Activated CD4-positive, alpha-beta T cell treated with anti-CD3 and anti-CD28 coated beads for 48 hours (primary cell): ENCODE results near the gene GCGR.
"Not testable (repeated sequence)": the region's sequence is repeated elsewhere in the genome, so short reads cannot be mapped to it uniquely, and the experiment has no call there.

ENCODE experiments used
- DNase-seq: peaks from one replicate; pipeline ENCODE4 v3.0.0-alpha.2; 2020

GCGR gene

DNA sequence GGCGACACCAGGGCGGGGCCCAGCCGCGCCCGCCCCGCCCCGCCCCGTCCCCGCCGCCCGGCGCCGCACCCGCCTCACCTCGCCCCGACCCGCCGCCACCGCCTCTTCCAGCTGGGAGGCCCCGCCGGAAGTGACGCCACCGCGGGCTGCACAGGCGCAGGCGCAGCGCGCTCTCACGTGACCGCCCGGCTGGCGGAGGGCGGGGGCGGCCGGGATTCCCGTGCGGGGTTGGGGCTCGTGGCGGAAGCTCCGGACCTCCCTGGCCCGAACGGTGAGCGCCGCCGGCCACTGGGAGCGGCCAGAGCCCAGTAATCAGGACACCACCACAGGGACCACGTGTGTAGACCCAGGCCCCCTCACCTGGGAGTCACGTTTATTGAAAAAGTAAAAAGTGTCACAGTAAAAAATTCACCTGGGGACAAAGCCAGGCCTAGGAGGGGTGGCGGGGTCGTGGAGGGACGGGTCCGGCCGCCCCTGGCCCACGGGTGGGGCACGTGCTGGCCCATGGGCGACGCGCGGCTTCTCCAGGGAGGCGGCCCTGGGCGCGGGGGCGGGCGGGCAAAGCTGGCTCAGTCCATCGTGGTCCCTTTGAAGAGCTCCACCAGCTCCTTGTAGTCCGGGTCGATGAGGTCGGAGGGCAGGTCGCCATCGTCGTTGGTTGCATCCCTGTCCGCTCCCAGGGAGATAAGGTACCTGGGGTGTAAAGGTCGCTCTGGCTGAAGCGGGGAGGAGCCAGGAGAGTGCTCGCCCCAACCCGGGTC lies 29.4 kb downstream of the GCGR start, which contains the start of gene MCRIP1:
MCRIP1 (minus strand) TSS at position 132 of the 761 bp plus-strand sequence. CDS start 8,785 bp downstream, outside the sequence.
- peak; percentile 97 for DNase-seq

DNA sequence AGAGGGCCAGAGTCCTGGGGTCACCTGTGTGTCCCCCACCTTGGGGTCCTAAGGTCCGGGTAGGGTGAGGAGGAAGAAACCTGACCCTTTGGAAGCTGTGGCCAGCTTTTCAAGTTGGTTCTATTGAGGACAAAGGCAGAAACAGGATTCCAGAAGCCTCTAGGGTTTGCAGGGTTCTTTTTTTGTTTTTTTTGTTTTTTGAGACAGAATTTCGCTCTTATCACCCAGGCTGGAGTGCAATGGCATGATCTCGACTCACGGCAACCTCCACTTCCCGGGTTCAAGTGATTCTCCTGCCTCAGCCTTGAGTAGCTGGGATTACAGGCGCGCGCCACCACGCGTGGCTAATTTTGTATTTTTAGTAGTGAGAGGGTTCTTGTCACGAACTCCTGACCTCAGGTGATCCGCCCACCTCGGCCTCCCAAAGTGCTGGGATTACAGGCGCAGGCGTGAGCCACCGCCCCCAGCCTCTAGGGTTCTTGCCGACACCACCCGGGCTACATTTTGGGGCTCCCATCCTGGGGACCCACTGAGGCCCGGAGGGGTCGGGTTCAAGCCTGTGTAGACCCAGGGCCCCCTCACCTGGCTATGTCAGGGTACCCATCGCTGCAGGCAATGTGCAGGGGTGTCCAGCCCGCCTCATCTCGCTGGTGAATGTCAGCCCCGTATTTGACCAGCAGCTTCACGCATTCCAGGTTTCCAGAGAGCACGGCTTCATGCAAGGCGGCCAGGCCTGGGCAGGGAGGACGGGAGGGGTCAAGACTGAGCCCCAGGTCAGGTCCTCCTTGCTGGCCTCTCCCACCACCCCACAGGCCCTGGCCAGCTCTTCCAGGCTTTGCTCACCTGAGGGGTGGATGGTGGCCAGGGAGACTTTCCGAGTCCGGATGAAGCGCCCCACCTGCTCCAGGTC lies 30.2 kb downstream of the GCGR start:
- no peak for DNase-seq

DNA sequence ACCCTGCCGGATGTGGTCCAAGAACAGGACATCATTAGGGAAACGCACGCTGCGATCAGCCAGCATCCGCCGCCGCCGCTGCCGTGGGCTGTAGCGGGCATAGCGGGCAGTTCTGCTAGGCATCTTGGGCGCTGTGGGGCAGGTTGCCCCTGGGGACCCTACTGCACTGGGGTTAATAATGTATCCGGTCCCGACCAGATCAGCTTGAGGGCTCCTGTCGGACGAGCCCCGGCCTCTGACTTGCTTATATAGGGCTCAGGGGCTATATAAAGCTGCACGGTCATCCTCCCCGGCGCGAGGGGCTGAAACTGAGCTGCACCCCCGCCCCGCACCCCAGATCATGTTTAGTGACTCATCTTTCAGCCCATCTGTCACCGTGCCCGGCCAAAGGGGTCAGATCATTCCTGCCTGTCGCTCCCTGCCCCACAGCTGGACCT lies 30.9 kb downstream of the GCGR start, which contains the start of gene PPP1R27:
PPP1R27 (minus strand) TSS at position 220 of the 437 bp plus-strand sequence; CDS start at position 123, 97 bp downstream.
- DNase-seq = no peak

DNA sequence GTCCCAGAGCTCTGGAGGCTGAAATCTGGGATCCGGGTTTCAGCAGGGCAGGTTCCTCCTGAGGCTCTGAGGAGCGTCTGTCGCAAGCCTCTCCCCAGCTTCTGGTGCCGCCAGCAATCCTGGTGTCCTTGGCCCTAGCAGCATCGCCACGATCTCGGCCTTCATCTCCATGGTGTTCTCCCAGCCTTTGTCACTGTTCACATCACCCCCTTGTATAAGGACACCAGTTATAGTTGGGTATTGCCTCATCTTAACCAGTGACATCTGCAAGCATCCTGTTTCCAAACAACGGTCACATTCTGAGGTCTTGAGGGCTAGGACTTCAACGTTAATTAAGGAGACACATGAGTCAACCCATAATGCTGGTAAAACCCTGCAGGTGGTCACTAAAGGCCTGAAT lies 33.7 kb downstream of the GCGR start:
- no peak for DNase-seq

DNA sequence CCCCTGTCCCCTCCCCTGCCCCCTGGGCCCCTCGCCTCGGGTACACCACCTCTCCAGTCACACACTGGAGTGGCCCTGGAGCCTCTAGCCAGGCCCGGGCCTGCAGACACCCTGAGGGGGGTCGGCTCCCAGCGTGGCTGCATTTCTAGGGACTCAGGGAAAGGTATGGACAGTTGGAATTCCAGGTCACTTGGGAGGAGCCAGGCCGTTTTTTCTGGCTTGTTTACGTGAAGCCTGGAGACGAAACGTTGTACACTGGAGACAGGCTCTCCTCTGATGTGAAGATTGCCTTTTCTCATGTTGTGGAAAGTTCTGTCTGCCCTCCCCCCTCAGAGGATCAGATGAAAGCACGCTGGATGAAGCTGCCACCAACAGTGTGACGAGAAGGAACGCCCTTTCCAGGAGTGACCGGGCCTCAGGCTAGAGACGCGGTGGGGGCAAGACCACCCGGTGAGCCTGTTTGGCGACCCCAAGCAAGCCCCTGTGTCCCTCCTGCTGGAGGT lies 34.9 kb downstream of the GCGR start:
- no peak for DNase-seq

DNA sequence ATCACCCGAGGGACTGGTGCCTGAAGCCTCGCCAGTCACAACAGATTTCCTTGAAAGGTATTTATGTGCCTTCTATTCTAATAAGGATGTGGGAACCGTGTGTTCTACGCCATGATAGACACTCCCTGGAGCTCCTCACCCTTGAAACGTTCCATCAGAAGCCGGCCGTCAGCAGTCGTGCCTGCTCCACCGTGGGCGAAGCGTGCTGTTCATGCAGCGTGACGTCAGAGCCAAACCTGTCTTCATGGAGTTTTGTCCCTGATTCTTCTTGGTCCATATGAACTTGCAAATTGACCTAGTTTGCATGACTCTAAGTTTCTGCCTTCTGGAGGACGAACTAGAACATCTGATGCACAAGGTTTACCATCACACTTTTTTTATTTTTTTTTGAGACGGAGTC lies 35.4 kb downstream of the GCGR start:
- no peak for DNase-seq

DNA sequence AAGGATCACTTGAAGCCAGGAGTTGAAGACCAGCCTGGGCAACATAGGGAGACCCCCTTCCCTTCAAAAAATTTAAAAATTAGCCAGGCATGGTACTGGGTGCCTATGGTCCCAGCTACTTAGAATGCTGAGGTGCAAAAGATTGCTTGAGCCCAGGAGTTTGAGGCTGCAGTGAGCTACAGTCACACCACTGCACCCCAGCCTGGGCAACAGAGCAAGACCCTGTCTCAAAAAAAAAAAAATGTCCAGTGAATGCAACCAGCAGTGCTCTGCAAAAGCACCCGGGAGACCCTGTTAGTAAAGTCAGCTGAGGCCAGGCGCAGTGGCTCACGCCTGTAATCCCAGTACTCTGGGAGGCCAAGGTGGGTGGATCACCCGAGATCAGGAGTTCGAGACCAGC lies 36.1 kb downstream of the GCGR start:
- not testable (repeated sequence) for DNase-seq

DNA sequence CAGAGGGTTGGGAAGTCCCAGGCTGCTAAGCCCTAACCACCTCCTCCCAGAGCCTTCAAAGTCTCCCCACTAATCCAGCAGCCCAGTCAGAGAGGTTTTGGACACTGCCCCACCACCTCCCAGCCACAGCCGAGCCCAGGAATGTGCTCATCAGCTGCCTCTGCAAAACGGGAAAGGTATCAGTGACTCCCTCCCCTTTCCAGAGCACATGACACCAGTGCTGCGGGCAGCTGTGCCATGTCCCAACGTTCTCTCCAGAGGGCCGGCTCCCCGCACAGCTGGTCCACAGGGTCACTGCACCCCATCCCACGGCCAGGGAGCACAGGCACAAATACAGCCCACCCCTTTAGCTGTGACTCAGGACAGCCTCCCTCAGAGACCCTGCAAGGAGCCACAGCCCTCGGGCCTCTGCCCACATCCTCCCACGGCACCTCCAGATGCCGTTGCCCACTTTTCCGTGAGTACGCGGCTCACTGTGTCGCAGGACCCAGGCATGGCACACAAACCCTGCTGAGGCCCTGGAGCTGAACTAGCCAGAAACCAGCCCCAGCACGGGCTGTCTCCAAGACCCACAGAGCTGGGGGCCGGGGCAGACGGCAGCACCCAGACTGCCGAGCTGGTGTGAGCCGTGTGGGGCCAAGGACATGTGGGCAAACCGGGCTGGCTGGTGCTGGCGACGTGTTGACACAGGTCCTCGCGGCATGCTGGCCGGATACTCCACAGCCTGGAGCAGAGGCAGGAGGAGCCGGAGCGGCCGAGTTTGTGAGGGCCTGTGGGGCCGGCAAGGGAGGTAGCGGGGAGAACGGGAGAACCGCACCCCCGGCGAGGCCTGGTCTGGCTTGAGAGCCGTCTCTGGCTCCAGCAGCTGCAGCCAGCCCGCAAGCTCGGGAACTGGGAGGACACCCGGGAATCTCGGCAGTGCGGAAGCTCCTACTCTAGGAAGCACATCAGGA lies 37.2 kb downstream of the GCGR start:
- no peak for DNase-seq

DNA sequence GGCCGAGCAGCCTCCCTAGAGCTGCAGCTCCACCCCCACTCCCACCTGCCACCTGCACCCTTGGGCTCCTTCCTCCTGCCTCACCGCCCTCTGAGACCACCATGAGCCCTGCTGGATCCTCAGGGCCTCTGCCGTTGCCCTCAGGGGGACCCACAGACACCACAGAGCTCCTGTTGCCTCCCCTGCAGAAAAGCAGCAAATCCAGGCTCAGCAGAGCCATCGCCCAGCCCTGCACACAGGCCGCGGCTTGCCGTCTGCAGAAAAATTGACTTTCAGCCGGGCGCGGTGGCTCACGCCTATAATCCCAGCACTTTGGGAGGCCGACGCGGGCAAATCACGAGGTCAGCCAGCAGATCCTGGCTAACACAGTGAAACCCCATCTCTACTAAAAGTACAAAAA lies 37.9 kb downstream of the GCGR start:
- no peak for DNase-seq

DNA sequence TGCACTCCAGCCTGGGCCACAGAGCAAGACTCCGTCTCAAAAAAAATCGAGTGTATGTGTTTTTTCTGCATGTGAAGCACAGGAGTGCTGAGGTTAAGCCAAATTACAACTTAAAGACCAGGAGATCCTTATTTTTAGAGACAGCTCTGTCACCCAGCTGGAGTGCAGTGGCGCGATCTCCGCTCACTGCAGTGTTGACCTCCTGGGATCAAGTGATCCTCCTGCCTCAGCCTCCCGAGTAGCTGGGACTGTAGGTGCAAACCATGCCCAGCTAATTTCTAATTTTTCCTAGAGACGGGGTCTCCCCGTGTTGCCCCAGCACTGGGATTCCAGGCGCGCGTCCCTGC lies 38.4 kb downstream of the GCGR start:
- no peak for DNase-seq

DNA sequence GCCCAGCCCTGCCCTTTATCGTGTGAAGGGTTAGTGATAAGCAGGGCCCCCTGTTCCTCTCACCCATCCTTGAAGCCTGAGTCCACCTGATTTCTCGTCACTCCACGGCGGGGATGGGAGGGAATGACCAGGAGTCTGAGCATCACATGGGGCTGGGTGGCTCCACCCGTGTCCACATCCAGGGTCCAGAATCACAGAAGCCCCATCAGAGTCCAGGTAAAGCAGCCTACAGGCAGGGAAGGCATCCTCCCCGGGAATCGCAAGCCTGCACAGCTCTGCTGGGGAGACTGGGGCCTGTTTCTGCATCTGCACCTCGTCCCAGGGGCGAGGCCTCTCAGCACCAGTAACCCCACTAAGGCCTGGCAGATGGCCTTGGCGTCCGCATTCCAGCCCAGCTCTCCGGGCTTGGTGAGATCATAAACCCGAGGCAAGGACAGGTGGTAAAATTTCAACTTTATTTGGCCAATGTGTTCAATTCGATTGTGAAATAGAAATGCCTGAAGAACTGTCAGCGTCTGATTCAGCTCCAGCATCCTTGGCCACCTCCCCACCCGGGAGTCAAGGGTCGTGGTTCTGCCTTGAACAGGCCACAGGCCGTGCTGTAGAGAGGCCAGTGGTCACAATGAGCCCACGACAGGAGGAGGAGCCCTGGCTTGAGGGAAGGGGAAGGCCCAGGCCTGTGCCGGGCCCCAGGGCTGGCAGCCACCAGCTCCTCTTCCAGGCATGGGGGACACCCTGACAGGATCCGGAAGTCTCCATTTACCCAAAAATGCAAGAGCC lies 39.0 kb downstream of the GCGR start:
- no peak for DNase-seq

DNA sequence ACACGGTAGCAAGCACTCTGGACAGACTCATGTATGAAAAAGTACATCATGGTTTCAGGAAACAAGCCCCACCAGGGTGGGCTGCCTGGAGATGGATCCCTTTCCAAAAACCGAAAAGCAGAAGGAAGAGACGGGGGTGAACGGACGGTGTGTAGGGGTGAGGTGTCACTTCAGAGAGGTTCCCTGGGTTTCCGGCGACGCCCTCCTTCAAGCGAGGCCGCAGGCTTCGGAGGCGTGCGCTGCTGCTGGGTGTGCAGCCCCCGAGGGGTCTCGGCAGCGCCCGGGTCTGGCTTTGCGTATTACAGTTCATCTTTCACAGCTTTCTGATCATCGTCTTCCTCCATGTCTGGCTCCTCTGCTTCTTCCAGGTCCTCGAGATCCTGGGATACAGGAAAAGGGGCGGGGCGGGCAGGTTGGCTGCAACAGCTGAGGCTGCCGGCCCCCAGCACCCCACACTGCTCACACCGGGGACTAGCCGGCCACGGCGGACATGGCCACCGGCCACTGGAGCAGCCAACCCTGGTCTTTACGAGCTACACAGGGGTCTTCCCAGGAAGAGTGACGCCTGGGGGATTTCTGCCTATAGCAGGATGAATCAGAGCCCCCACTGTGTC lies 39.9 kb downstream of the GCGR start:
- no peak for DNase-seq

DNA sequence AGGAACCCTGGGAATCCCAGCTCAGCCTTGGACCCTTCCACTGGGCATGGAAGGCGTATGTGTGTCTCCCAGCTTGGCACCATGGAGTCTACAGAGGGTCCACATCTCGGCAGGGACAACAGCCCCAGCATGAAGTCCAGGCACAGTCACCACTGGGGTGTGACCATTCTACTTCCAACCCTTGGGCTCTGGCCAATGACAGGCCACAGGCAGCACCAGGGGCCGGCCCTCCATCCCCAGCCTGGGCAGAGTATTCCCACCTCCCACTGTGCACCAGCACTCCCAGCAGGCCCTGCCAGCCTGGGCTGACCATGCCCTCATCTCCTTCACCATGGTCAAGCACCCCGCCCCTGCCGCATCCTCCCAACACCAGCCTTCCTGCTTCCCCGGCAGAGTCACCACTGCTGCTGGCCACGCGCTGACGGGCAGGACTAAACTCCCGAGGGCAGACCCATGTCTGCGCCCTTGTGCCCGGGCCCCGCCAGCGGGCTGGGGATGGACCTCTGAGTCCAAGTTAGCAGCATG lies 40.4 kb downstream of the GCGR start:
- no peak for DNase-seq

DNA sequence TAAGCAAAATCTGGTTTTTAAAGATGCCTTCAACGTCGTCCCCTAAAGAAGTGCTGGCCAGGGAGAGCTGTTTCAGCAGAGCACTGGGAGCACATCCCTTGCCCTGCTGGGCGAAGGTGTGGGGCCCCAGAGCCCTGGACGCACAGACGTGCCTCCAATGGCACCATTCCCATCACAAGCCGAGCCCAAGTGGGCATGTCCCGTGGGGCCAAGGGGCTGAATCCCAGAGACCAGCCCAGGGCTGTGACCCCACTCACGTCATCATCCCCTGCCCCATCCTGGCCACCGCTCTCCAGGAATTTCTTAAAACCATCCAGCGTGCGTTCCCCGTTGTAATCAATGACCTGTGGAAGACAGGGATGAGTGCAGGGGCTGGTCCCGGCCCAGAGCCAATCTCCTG lies 40.9 kb downstream of the GCGR start:
- DNase-seq = no peak

DNA sequence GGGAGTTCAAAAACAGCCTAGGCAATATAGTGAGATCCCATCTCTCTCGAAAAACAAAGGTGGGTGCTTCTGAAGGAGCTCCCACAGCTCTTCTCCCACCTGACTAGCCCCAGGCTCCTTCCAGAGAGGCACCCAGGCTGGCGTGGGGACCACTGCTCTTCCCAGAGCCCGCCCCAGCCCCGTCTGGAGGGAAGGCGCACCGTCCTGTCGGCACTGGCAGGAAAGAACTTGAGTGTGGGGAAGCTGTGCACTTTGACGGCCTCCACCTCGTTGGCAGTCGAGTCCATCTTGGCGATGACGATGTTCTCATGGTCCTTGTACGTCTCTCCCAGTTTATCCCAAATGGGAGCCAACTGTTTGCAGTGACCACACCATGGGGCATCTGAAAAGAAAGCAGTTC lies 41.4 kb downstream of the GCGR start:
- DNase-seq = no peak

DNA sequence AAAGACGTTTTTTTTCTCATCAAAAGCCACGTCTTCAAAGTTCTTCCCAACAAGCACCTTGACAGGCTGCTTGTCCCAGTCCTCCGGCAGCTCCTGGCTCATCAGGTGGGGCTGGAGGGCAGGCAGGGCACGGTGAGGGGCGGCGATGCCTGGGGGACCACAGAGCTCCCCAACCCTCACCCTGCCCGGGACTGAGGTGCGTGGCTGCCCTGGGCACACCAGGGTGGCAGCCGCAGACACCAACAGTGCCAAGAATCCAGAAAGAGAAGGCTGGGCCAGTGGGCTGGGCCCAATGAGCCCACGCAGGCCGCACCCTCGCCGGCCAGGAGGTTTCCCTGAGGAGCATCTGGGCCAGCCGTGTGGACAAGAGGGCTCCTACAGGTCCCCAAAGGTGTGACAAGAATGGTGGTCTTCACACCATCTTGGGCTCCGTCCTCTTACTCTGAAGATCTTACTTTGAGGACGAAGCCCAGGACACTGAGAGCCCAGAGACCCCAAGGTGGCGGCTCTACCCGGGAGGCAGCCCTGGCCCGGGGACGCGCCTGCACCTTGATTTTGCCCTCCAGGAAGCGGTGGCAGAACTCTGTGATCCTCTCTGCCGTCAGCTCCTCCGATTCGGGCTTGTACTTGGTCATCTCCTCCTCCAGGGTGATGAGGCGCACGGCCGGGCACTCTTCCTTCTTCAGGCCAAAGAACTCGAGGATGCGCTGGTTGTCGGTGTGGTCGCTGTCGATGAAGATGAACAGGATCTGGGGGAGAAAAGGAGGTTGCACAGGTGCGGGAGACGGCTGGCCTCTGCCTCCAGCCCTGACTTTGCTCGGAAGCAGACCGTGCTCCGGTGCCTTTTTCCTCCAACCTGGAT lies 42.2 kb downstream of the GCGR start:
- no peak for DNase-seq

DNA sequence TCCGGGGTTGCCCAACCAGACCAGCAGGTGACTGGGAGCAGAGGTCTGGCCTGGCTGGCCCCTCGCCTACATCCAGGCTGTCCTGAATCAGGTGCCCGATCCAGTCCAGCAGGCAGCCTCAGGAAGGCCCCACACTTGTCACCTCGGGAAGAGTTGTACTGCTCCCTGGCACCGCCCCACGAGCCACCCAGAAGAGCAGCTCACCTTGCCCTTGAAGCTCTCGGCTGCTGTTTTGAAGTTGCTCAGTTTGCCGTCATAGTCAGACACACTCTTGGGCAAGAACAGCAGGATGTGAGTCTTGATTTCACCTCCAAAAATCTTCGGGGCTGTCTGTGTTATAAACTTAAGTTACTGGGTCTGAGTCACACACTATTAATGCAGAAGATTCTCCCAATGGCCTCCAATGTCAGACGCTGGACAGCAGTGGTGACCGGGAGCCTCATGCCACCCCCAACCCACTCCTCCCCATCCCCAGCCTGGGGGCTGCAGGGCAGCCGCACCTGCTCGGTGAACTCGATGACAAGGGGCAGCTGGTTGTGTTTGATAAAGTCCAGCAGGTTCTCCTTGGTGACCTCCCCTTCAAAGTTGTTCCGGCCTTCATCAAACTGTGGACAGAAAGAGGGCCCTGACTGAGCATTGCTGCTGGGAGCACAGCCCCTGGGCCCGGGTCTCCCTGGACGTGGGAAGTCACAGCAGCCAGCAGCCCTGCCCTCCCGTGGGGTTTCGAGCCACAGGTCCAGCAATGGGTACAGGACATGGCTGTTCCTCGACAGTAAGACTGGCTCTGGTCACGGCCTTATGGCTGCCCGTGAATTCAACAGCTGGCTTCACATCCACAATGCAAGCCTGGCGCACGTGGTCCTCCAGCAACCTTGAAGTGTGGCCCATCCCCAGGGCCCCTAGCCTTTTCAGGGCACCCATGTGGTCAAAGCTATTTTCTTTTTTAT lies 43.1 kb downstream of the GCGR start:
- no peak for DNase-seq

DNA sequence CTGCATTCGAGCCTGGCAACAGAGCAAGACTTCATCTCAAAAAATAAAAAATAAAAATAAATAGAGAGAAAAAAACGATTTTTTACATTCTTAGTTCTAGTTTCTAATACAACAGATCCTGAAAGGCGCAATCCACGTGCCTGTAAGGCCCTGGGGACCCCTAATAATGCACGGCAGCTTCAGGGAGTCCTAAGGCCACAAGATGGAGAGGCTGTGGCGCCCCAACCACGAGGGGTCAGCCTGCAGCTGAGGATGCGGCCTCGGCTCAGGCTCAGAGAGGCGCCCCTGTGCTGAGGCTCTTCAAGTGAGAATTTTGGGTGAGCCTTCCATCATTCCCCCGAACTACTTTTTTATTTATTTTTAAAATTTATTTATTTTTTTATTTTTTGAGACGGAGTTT lies 45.5 kb downstream of the GCGR start:
- no peak for DNase-seq

DNA sequence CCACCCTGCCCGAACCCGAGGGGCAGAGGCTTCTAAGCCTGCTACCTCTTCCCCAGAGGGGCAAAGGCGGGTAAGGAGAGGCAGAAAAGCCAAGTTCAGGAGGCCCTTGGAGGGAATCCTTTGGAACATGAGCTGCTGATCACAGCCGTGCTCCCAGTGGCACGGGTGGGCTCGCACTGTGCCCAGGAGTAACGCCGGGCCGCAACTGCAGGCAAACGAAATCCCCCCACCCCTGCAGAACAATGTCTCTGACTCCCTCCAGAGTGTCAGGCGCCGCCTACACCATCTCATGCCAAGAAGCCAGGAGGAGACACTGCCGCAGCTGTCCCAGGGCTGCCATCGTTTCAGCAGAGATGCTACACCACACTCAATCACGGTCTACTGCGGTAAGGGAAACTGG lies 47.5 kb downstream of the GCGR start:
- DNase-seq = no peak
